HG03097 (cell line): ENCODE data around the gene SLC19A1.

Source experiments
- ATAC-seq: cut with Tn5 transposase; IDR thresholded peaks from one replicate; pipeline ENCODE4 v1.9.1; 2021; ENCODE audit not compliant: unreplicated experiment, low FRiP score

The SLC19A1 gene

DNA sequence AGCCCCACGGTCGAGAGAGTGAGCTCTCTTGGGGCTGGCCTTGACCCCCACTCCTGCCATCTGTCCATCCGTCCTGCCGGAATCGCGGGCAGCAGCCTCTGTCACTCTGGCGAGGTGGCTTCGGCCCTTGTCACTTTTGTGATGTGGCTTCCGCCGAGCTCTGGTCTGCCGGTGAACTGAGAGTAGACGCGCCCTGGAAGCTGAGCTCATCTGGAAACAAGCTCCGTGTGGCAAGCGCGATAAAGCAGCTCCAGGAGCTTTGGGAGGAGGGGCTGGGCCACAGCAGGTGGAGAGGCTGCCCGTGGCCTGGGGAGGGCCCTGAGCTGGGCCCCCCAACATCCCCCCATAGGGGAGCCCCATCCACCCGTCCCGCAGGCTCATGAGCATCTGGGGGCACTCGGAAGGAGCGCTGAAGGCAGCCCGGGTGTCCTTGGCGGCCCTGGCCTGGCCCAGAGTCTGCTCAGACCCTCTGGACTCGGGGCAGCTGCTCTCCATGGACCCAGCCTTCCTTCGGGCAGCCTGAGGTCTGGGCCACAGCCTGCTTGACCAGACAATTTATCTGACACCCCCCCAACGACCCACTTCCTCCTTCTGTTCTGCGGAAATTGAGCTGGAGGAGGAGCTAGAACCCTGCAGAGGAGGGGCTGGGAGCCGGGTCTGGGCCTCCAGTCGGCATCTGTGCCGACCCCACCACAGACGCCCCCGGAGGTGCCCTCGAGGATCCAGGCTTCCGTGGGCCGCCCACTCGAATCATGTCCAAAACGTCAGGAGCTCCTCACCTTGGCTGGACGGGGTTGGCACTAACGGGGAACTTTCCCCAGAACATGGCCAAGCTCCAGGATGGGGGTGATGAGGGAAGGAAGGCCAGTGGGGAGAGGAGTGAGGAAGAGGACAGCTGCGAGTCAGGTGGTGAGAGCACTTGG, 59.1 kb downstream of the SLC19A1 start:
- no peak for ATAC-seq

DNA sequence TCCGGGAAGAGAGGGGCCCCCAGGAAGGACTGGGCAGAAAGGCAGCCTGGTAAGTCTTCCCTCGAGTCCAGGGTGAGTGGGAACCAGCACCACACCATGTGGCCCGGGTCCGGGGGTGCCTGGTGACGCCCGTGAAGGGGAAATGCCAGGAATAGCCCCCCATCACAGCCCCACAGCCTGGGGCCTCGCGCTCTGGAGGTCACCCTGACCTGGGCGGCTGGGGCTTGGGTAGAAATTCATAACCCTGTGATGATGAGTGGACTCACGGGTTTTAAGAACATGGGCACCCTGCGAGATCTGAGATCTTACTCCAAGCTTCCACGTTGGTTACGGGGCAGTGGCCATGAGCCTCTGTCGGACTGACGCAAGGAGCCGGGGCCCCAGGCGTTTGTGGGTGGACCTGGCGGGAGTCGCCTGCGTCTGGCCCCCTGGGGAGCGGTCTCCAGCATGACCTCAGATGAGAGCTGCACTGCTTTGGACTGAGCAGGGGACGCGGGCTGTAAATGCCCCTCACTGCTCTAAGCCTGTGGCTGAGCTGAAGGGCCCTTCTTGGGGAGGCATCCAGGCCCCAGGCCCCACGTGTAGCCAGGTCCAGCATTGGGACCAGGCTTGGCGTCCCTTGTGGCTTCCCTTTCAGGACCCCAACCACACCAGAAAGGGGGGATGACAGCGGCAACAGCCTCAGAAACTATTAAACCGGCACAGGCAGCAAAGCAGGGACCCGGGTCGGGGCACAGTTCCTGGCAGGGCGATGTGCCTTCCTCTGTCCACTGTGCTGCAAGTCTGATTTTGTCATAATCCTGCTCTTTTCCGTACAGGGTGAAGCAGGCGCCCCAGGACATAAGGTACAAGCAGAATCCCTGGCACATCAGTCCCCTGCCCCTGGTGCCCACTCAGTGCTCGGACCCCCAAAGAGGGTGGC, 60.0 kb downstream of the SLC19A1 start:
- ATAC-seq = no peak

DNA sequence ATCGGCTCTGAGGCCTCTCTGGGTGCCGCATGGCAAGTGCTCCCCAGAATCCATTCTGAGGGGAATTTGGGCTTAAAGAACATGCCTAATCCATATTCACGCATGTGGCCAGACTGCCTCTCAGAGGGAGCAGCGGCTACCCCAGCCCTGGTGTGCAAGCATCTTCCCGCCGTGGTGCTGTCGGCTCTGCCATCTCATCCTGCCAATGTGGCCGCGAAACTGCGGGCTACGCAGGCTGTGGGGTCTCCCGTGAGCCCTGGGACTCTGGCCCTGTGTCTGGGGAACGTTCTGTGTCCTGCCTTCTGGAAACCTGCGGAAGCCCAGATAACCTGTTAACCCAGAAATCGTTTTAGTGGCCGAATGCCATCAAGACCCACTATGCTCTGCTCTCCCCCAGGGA, 60.7 kb downstream of the SLC19A1 start:
- ATAC-seq = no peak

DNA sequence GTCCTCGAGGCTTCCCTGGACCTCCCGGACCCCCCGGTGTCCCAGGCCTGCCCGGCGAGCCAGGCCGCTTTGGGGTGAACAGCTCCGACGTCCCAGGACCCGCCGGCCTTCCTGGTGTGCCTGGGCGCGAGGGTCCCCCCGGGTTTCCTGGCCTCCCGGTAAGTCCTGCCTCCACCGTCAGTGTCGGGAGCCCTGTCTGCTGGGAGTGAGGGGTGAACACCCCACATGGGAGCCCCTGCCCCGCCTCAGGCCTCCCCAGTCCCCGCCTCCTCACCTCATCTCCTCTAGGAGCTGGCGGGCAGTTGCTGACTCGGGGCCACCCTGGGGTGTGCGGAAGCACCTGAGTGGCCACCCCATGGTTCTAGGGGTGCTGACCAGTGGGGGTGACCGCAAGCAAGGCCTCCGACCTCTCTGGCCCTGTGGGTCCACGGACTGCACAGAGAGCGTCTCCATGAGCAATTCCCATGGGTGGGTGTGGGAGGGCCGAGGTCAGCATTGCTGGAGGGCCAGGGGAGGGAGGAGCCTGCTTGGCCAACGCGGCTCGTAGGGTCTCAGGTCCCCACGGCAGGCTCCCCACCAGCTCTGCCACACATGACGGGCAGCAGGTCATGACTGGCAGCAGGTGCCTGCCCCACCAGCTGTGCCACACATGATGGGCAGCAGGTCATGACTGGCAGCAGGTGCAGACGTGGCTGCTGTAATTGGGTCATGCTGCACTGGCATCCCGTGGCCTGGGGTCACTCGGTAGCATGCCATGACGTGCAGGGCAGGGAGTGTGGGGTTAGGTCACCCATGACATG, 61.3 kb downstream of the SLC19A1 start:
- ATAC-seq = no peak

DNA sequence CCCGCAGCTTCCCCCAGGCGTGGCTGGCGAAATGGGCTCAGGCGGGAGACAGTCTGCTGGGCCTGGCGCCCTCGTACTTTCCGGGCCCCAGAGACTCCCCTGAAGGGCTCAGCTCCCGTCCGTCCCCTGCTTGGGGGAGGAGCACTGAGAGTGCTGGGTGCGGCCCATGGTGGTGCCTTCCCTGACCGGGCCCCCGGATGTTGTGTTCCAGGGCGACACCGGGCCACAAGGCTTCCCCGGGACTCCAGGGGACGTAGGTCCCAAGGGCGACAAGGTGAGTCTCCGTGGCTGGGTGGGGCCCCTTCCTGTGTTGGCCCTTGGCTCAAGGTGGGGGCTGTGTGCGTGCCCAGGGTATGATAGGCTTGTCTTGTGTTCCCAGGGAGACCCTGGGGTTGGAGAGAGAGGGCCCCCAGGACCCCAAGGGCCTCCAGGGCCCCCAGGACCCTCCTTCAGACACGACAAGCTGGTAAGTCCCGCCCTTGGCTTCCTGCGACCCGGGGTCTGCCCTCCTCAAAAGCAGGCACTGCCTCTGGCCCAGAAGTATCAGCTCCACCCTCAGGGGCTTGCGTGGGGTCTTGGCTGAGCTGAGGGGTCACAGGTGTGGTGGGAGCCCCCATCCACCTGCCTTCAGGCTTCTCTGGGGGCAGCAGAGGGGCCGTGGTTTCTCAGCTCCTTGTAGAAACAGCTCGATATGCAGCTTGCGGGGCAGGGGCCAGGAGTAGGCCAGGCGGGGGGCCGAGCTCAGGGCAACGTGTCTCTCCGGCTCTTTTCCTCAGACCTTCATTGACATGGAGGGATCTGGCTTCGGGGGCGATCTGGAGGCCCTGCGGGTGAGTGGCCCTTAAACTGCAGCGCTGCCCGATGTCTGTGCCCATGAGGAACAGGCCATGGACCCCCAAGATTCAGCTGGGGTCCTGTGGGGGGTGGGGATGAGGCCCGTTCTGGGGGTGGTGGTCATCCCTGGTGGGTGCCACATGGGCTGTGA, 62.3 kb downstream of the SLC19A1 start:
- no peak for ATAC-seq

DNA sequence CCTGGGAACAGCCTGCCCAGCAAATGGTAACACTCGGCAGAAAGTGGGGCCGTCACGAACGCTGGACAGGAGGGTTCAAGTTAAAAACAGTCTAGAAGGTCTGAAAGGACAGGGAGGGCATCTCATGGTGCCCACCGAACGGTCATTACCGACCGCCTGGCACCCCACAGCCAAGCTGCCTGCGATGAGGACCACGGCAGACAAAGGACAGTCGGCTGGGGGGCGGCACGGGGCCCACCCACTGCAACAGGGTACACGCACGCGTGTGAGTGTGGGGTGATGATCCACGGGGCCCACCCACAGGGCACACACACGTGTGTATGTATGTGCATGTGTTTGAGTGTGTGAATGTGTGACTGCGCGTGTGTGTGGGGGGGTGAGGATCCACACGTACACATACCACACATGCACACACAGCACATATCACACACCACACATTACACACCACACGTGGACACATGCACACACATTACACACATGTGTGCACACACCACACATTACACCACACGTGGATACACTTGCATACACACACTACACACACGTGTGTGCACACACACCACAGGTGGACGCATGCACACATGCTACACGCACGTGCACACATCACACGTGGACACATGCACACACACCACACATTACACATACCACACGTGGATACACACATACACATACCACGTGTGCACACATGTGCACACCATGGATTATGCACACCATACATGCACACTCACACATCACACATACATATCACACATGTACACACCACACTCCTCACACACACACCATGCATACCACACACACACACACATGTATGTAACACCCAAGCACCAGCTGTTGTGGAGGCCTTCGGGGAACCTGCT, 63.2 kb downstream of the SLC19A1 start:
- no peak for ATAC-seq

DNA sequence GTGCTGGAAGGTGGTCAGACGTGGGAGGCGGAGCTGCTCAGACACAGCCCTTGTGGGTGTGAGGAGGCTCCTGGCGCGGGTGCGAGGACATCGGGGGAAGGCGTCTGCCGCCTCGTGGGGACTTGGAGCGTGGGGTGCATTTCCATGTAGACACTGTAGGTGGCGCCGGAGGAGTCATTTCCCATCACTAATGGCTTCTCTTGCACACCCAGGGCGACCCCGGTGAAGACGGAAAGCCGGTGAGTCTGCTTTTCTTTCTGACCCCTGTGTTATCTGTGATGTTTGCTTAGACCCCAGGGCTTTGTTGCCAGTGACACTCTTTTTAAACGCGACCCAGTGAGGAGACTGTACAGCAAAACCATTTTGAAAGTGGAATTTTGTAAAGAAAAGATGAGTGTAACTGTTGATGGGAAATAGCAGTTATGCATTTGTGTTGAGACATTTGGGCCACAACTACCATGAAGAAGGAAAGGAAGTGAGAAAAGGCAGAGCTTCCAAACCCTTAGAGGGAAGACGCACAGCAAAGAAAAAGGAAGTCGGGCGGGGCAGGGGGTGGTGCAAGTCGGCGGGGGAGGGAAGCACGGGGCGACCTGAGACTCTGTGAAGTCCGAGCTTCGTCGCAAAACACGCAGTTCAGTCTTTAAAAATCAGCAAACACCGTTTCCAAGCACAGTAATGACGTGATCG, 64.0 kb downstream of the SLC19A1 start:
- no peak for ATAC-seq

DNA sequence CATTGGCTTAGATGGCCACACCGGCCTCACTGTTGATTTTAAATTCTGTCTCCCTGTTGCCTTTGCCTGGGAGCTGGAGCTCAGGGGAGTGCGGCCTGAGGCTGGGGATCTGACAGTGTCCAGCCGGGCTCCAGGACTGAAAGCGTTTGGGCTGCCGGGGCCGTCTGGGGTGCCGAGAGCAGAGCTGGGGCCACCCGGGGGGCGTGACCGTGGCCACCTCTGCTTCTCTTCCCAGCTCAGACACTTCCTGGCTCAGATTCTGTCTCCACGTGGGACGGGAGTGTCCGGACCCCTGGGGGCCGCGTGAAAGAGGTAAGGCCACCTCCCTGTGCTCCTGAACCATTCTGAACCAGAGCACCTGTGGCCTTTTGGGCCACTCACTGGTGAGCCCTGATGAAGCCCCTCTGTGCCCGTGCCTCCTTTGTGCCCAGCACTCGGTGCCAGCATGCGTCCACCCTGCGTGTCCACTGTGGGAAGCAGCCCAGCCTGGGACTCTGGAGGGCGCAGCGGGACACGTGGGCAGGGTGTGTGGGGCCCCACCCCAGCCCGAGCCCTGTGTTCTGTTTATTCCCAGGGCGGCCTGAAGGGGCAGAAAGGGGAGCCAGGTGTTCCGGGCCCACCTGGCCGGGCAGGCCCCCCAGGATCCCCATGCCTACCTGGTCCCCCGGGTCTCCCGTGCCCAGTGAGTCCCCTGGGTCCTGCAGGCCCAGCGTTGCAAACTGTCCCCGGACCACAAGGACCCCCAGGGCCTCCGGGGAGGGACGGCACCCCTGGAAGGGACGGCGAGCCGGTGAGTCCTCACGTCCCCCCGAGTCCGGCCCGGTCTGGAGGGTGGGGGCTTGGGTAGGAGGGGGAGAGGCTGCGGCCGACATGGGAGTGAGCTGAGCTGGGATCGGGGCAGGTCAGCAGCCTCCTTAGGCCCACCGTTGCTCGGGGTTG, 64.8 kb downstream of the SLC19A1 start:
- ATAC-seq = no peak

DNA sequence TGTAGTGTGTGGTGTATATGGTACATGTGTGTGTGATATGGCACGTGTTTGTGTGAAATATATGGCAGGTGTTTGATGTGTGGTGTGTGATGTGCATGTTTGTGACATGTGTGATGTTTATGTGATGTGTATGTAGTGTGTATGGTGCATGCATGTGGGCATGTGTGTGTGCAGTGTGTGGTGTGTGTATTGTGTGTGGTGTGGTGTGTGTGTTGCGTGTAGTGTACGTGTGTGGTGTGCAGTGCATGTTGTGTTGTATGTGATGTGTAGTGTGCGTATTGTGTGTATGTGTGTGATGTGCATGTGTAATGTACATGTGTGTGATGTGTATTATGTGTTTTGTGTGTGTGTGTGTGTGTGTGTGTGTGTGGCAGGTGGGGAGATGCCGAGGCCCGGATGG, 65.7 kb downstream of the SLC19A1 start:
- ATAC-seq = no peak

DNA sequence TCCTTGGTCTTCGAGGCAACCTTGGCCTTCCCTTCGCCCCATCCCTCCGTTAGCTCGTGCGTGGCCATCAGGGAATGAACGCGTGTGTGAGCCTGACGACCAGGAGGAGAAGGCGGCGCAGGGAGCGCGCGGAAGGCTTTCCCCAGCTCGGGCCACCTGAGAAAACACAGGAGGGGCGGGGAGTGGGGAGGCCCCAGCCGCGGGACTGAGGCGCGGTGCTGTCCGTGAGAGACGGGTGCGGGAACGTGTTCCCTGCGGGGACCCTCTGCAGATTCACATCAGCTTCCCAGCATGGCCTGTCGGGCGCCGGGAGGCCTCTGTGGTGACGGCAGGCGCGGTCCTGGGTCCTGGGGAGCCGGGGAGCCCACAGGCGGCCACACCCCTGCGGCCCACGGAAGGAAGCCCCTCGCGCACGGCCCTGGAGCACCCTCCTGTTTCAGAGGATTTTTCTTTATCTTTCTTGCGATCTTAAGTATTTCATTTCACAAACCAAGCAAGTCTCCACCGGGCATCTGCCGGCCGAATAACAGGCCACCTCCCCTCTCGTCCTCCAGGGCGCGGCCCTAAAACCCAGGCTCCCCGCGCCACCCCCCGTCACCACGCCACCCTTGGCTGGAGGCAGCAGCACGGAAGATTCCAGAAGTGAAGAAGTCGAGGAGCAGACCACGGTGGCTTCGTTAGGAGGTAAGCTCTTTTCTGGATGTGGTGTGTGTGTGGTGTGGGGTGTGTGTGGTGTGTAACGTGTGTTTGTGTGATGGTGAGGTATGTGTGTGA, 66.3 kb downstream of the SLC19A1 start:
- no peak for ATAC-seq

DNA sequence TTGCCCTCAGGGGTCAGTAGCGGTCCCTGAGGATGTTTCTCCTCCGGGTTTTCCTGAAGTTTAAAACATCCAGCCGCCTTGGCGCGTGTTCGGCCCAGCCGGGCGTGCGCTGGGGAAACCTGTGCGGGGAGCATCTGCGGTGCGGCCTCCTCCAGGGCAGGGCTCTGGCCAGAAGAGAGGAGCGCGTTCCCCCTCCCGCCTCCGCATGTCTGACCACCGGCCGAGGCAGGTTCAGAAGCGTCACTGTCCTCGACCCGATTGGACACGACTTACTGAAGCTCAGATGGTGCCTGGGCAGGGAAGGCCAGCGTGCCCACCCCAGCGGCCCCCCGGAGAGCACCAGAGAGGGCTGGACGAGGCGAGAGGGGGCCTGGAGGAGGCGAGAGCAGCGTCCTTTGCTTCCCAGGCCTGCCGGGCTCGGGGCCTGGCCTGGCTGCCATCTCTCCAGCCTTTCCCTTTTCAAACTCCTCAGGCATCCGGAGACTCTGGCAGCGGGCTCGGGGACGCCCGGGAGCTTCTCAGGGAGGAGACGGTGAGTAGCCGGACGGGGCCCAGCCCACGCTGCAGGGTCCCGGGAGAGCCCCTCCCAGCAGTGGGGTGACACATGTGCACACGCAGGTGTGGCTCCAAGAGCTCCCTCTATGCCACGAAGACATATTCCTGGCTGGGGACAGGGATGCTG, 67.1 kb downstream of the SLC19A1 start:
- ATAC-seq = no peak

DNA sequence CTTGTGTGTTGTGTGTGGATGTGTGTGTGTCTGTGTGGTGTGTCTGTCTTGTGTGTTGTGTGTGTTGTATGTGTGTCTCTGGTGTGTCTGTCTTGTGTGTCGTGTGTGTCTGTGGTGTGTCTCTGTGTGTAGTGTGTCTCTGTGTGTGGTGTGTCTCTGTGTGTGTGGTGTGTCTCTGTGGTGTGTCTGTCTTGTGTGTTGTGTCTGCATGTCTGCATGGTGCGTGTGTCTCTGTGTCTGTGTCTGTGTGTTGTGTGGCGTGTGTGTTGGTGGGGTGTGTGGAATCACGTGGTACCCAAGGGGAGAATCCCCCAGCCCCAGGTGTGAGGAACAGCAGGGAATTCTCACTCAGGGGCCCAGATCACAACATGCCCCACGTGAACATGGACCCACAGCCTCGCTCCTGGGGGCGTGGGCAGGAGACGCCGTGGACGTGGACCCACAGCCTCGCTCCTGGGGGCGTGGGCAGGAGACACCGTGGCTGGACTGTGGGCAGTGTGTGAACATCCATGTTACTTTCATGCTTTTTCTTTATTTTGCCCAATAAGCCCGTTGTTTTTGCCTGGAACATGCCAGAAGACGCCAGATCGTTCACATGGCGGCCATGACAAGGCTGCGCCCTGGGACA, 67.8 kb downstream of the SLC19A1 start:
- ATAC-seq = no peak

DNA sequence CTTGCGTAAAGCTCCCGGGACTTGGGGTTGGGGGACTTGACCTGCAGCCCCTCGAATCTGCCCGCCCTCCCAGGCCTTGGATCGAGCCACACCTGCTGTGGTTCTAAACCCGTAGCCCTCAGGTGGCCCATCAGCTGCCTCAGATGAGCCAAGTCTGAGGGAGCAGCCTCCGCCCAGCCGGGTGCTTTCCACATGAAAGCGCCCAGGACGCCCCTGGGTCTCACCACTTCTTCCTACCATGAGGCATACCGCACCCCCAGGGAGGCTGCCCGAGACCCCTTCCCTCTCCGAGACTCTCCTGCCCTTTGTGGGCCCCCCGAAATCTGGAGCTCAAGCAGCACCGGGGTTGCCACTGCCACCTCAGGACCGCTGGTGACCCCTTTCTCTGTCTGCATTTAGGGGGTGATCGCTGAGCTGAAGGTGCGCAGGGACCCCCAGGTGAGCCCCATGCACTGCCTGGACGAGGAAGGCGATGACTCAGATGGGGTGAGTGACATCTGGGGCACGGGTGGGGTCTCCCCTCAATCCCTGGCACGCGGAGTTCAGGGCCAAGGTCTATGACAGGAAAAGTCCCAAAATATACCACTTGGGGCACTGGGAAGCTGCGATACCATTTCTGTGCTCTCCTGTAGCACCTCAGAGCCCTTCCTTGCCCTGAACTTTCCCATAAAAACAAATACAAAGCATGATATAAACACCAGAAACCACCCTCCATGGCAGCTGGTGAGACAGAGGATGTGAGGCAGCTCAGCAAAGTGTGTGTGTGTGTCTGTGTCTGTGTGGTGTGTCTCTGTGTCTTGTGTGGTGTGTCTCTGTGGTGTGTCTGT, 68.5 kb downstream of the SLC19A1 start:
- no peak for ATAC-seq
